HCT116 (cell line): ENCODE measurements around the gene KCNC4. TPM values are rescaled to one million over a fixed set of nuclear protein-coding genes. Genes with fewer than 3 reads are reported as not detected.

Experiments
- ATAC-seq: fragments of 200-7000 bp; cut with Tn5 transposase; 2 replicates; pipeline ENCODE4 v1.9.1; 2020; ENCODE audit warnings: mild to moderate bottlenecking, moderate library complexity
- BruUV-seq: library from RNA; stranded (reverse); fragments of 400-500 nt; replicated peaks from 2 replicates; lab custom pipeline; 2021; lab: Mats Ljungman, UMichigan
- CTCF ChIA-PET: fragments of 300-600 bp; sonication (Branson Sonifier 250); formaldehyde crosslinking; loops from one replicate; lab custom pipeline; 2021; ENCODE audit warnings: antibody characterized with exemption; lab: Charles Lee
- POLR2A ChIA-PET: fragments of 300-600, 350-600 bp; sonication (Branson Sonifier 250); formaldehyde crosslinking; loops from one replicate; lab custom pipeline; 2021; ENCODE audit warnings: antibody characterized with exemption; lab: Charles Lee
- RAD21 ChIA-PET, 2 experiments: fragments of 300-600 bp; sonication (Branson Sonifier 250); formaldehyde crosslinking; loops; one replicate each; lab custom pipeline; 2023; ENCODE audit warnings: low total read pairs in 2 of 2; ENCODE audit not compliant: uncharacterized antibody in 2 of 2, unreplicated experiment in 2 of 2, low non-redundant PET in 1 of 2; lab: Charles Lee
- DNase-seq: peaks from one replicate; pipeline ENCODE4 v3.0.0-alpha.2; 2010; ENCODE audit warnings: low read depth, low spot score
- H2AFZ ChIP-seq: fragments of 200-600 bp; shearing (Covaris generic), sonication (generic); 2 replicates; pipeline ENCODE4 v1.6.1; 2017; ENCODE audit warnings: low read depth, mixed run types, mixed read lengths, antibody characterized with exemption, low read length; ENCODE audit not compliant: poor library complexity, severe bottlenecking
- H3K27ac ChIP-seq: 2 replicates; pipeline ENCODE4 v1.5.1; 2012; ENCODE audit warnings: low read depth, low read length
- H3K27me3 ChIP-seq: fragments of 200-600 bp; sonication (generic); 2 replicates; pipeline ENCODE4 v1.6.1; 2016; ENCODE audit warnings: mixed run types, low read length, mixed read lengths; ENCODE audit not compliant: insufficient read depth
- H3K36me3 ChIP-seq, 2 experiments: fragments of 200-500 bp in 1 of 2; fragments of 200-600 bp in 1 of 2; sonication (Bioruptor generic) in 1 of 2; sonication (generic) in 1 of 2; 2 replicates each; pipeline versions ENCODE4 v1.5.1 to v1.6.1; 2014 to 2016; ENCODE audit warnings: low read length in 2 of 2, inconsistent platforms in 1 of 2, mixed read lengths in 1 of 2, mixed run types in 1 of 2; ENCODE audit not compliant: insufficient read depth in 2 of 2, control insufficient read depth in 1 of 2
- H3K4me1 ChIP-seq, 2 experiments: fragments of 200-600 bp in 1 of 2; sonication (generic) in 1 of 2; 2 replicates each; pipeline versions ENCODE4 v1.5.1 to v1.6.1; 2012 to 2017; ENCODE audit warnings: low read length in 2 of 2, inconsistent platforms in 1 of 2, mild to moderate bottlenecking in 1 of 2, mixed read lengths in 1 of 2, mixed run types in 1 of 2, moderate library complexity in 1 of 2; ENCODE audit not compliant: insufficient read depth in 2 of 2, control insufficient read depth in 1 of 2
- H3K4me2 ChIP-seq: fragments of 200-600 bp; sonication (generic); 2 replicates; pipeline ENCODE4 v1.6.1; 2017; ENCODE audit warnings: mixed run types, low read length, mixed read lengths
- H3K4me3 ChIP-seq, 2 experiments: fragments of 200-600 bp in 1 of 2; sonication (generic) in 1 of 2; replicated peaks in 1 of 2; 2 replicates each; pipeline ENCODE4 v1.5.1; 2011 to 2016; ENCODE audit warnings: low read length in 2 of 2, control low read depth in 1 of 2, low read depth in 1 of 2, mild to moderate bottlenecking in 1 of 2, mixed read lengths in 1 of 2, mixed run types in 1 of 2
- H3K79me2 ChIP-seq: fragments of 200-600 bp; sonication (generic); 2 replicates; pipeline ENCODE4 v1.6.1; 2017; ENCODE audit warnings: mild to moderate bottlenecking, mixed run types, low read length, moderate library complexity, mixed read lengths; ENCODE audit not compliant: insufficient read depth
- H3K9ac ChIP-seq: fragments of 200-600 bp; sonication (generic); 2 replicates; pipeline ENCODE4 v1.6.1; 2016; ENCODE audit warnings: low read length, mixed read lengths
- H3K9me2 ChIP-seq: fragments of 200-600 bp; sonication (generic), shearing (Covaris generic); 2 replicates; pipeline ENCODE4 v1.6.1; 2017; ENCODE audit warnings: mixed run types, mild to moderate bottlenecking, moderate library complexity; ENCODE audit not compliant: insufficient read depth
- H3K9me3 ChIP-seq, 2 experiments: fragments of 200-500 bp in 1 of 2; fragments of 200-600 bp in 1 of 2; sonication (Bioruptor generic) in 1 of 2; sonication (generic) in 1 of 2; 2 replicates each; pipeline ENCODE4 v1.6.1; 2014 to 2017; ENCODE audit warnings: low read length in 2 of 2, mixed read lengths in 2 of 2, inconsistent platforms in 1 of 2, low read depth in 1 of 2, mild to moderate bottlenecking in 1 of 2, mixed run types in 1 of 2, moderate library complexity in 1 of 2; ENCODE audit not compliant: control insufficient read depth in 1 of 2, insufficient read depth in 1 of 2
- H4K20me1 ChIP-seq: fragments of 200-600 bp; sonication (generic), shearing (Covaris generic); 2 replicates; pipeline ENCODE4 v1.6.1; 2017; ENCODE audit warnings: mixed run types, mild to moderate bottlenecking, moderate library complexity; ENCODE audit not compliant: insufficient read depth
- ATF3 ChIP-seq: IDR thresholded peaks from 2 replicates; pipeline ENCODE4 v1.6.1; 2012
- CEBPB ChIP-seq: IDR thresholded peaks from 2 replicates; pipeline ENCODE4 v1.6.1; 2012; ENCODE audit warnings: low read depth
- ELF1 ChIP-seq: IDR thresholded peaks from 2 replicates; pipeline ENCODE4 v1.6.1; 2012; ENCODE audit warnings: low read depth, borderline replicate concordance
- EZH2phosphoT487 ChIP-seq: fragments of 200-600 bp; IDR thresholded peaks from 2 replicates; pipeline ENCODE4 v1.6.1; 2018; ENCODE audit warnings: antibody characterized with exemption, borderline replicate concordance
- FOSL1 ChIP-seq: IDR thresholded peaks from 2 replicates; pipeline ENCODE4 v1.6.1; 2012; ENCODE audit warnings: low read depth
- POLR2A ChIP-seq: IDR thresholded peaks from 2 replicates; pipeline ENCODE4 v1.7.0; 2011; ENCODE audit warnings: borderline replicate concordance; ENCODE audit not compliant: insufficient read depth, insufficient read length; ENCODE audit errors: extremely low read depth
- RAD21 ChIP-seq: IDR thresholded peaks from 2 replicates; pipeline ENCODE4 v1.6.1; 2012; ENCODE audit warnings: low read depth, mild to moderate bottlenecking
- SIN3A ChIP-seq: IDR thresholded peaks from 2 replicates; pipeline ENCODE4 v1.6.1; 2012; ENCODE audit warnings: low read depth
- YY1 ChIP-seq: IDR thresholded peaks from 2 replicates; pipeline ENCODE4 v1.6.1; 2011; ENCODE audit warnings: low read length, low read depth, moderate library complexity, mild to moderate bottlenecking; ENCODE audit not compliant: insufficient replicate concordance; ENCODE audit errors: extremely low read depth
- ZBTB33 ChIP-seq: IDR thresholded peaks from 2 replicates; pipeline ENCODE4 v1.6.1; 2011; ENCODE audit warnings: mild to moderate bottlenecking, low read length, moderate library complexity; ENCODE audit not compliant: insufficient replicate concordance; ENCODE audit errors: extremely low read depth
- intact Hi-C: fragments of 100-400 bp; cut with micrococcal nuclease; formaldehyde crosslinking; loops from 2 replicates; pipeline ENCODE4 v1.10.0; 2022
- total RNA-seq: library from RNA; stranded (reverse); gene quantifications from one replicate; pipeline ENCODE4 v1.2.1, GENCODE V29; 2021; ENCODE audit not compliant: unreplicated experiment

The KCNC4 gene
- total RNA-seq, 1 experiment from 2014 or later, result 13.0 TPM

- no peak for TF ChIP-seq CEBPB
- no peak for TF ChIP-seq ATF3
- TF ChIP-seq RAD21, result no peak
- TF ChIP-seq POLR2A, result no peak
- TF ChIP-seq SIN3A, result no peak
- TF ChIP-seq ZBTB33, result no peak
- TF ChIP-seq YY1, result no peak
- BruUV-seq, result no TSS peak
- no peak overlapping the region for H3K4me2 ChIP-seq
- no peaks in the 10 kb centered on the region for H3K9me2 ChIP-seq
- H3K27me3 ChIP-seq, result no peaks in the 10 kb centered on the region
- no peak overlapping the region for H3K27ac ChIP-seq
- H3K9me3 ChIP-seq, result no peaks in the 10 kb centered on the region
- no peak overlapping the region for H2AFZ ChIP-seq
- no peaks in the 10 kb centered on the region for H4K20me1 ChIP-seq
- CTCF ChIA-PET, result no interaction called here
- RAD21 ChIA-PET, result no interaction called here
- no peak overlapping the region for H3K4me3 ChIP-seq
- no peaks in the 10 kb centered on the region; a peak in 1 of 4 replicates for H3K36me3 ChIP-seq
- H3K9ac ChIP-seq, result no peak overlapping the region
- ATAC-seq (no peak), DNase-seq (no peak)
- intact Hi-C loops, result no loop called here
- H3K79me2 ChIP-seq, result no peaks in the 10 kb centered on the region
- POLR2A ChIA-PET, result no interaction called here
- H3K4me1 ChIP-seq, result no peaks in the 10 kb centered on the region
Measured at GRCh38 chr1:110242731-110243130, 32.6 kb downstream of the KCNC4 start.

GRCh38 chr1:110243146-110243545 lies 33.0 kb downstream of the KCNC4 start:
- no peak for DNase-seq
- intact Hi-C loops, result no loop called here
- TF ChIP-seq FOSL1 (no peak), SIN3A (no peak), EZH2phosphoT487 (no peak), ELF1 (no peak)
- Histone ChIP-seq H4K20me1 (no peaks in the 10 kb centered on the region), H3K9me2 (no peaks in the 10 kb centered on the region), H3K79me2 (no peaks in the 10 kb centered on the region), H3K27me3 (no peaks in the 10 kb centered on the region), H3K9ac (no peak overlapping the region), H3K4me3 (no peak overlapping the region), H3K4me1 (no peaks in the 10 kb centered on the region), H3K9me3 (no peaks in the 10 kb centered on the region), H3K36me3 (no peaks in the 10 kb centered on the region; a peak in 1 of 4 replicates), H3K4me2 (no peak overlapping the region), H2AFZ (no peak overlapping the region), H3K27ac (no peak overlapping the region)
- no peak for ATAC-seq
- RAD21 ChIA-PET, result no interaction called here
- POLR2A ChIA-PET, result no interaction called here
- CTCF ChIA-PET, result no interaction called here
- no TSS peak for BruUV-seq
